Right cardiac atrium (tissue), 5 donors: ENCODE data around the gene EPS8. TPM values are rescaled to one million over a fixed set of nuclear protein-coding genes. Genes with fewer than 3 reads are reported as not detected.

ENCODE experiments used
- ATAC-seq, 2 donors: fragments of 200-7000 bp; cut with Tn5 transposase; one replicate each; pipeline versions ENCODE4 v1.8.0 to v1.9.1; 2020; ENCODE audit warnings: moderate library complexity in 2 of 2, mild to moderate bottlenecking in 1 of 2
- DNase-seq, 3 donors: peaks; one replicate each; pipeline ENCODE4 v3.0.0-alpha.2; 2020
- H3K27ac ChIP-seq: one replicate; pipeline ENCODE4 v1.5.1; 2013; ENCODE audit warnings: mild to moderate bottlenecking, low read length, control low read depth, moderate library complexity
- H3K27me3 ChIP-seq: one replicate; pipeline ENCODE4 v1.6.1; 2013; ENCODE audit not compliant: control insufficient read depth, insufficient read depth
- H3K4me1 ChIP-seq: one replicate; pipeline ENCODE4 v1.6.1; 2013; ENCODE audit warnings: low read length; ENCODE audit not compliant: control insufficient read depth, insufficient read depth
- H3K4me3 ChIP-seq: one replicate; pipeline ENCODE4 v1.5.1; 2013; ENCODE audit warnings: low read length, control low read depth
- H3K9me3 ChIP-seq: one replicate; pipeline ENCODE4 v1.6.1; 2013; ENCODE audit warnings: low read length; ENCODE audit not compliant: control insufficient read depth
- WGBS: extraction: QIAGEN DNeasy Blood & Tissue Kit; methylation state at CpG from one replicate; pipeline ENCODE4 v1.1.7; 2013; 5-methylcytosine and 5-hydroxymethylcytosine counted together
- intact Hi-C, 4 donors: fragments of 100-400 bp; cut with DNase I; formaldehyde crosslinking; loops; one replicate each; pipeline versions ENCODE4 v1.11.0 to v1.14.0; 2022 to 2023
- polyA plus RNA-seq: library from polyadenylated mRNA; stranded (reverse); fragments of 200-250 nt; gene quantifications from one replicate; pipeline ENCODE4 v1.2.3, GENCODE V29; 2013
- total RNA-seq, 4 donors: library from RNA; stranded (reverse); fragmentation: NEBNext Ultra II Directional; extraction: Animal tissue kit (Norgen Biotek cat#: 25700); gene quantifications; one replicate each; pipeline ENCODE4 v1.2.1, GENCODE V29; 2021
- donor health status: healthy with polysubstance abuse.
- donor health status: DM: no; HTN: yes; CAD: no.
- donor health status: DM: no; HTN: no; CAD: no.
- donor health status: DM: no; HTN: yes; CAD: no; lungs with severe emphysema.
- donor health status: DM: yes; HTN: yes; CAD: no.

The EPS8 gene
- total and polyA plus RNA-seq, 5 donors: 18.6 to 39.7 (median 29.8) TPM

GRCh38 chr12:15599266-15600037, 189.7 kb downstream of the EPS8 start:
- DNase-seq (no peak), ATAC-seq (peak; percentile 89 to 93)
- 26% methylated on average over 4 of the region's 4 CpGs for WGBS
- Histone ChIP-seq H3K4me1 (peaks cover 8% of the 10 kb centered on the region), H3K27ac (peak overlapping the region; percentile 45), H3K9me3 (no peaks in the 10 kb centered on the region), H3K4me3 (no peak overlapping the region), H3K27me3 (no peaks in the 10 kb centered on the region)
- intact Hi-C loops: loop anchor here in 2 of 4 donors (10.0 kb wide), 2 partner anchors 45 to 175 kb away; no protein-coding TSS in a partner anchor

- H3K27me3 ChIP-seq: no peaks in the 10 kb centered on the region
- intact Hi-C loops: loop anchor here in 2 of 4 donors (10.0 kb wide), 2 partner anchors 48 to 178 kb away; no protein-coding TSS in a partner anchor
- H3K4me3 ChIP-seq: no peak overlapping the region
- peaks cover 8% of the 10 kb centered on the region for H3K4me1 ChIP-seq
- 61% methylated on average over 5 of the region's 5 CpGs for whole genome bisulfite sequencing
- no peak for DNase-seq
- no peak for ATAC-seq
- H3K27ac ChIP-seq: no peak overlapping the region
- no peaks in the 10 kb centered on the region for H3K9me3 ChIP-seq
These were observed 191.9 kb downstream of the EPS8 start for GRCh38 chr12:15597125-15597830.

- peaks cover 8% of the 10 kb centered on the region for H3K4me1 ChIP-seq
- intact Hi-C loops: loop anchor here in 2 of 4 donors (10.0 kb wide), 2 partner anchors 49 to 179 kb away; no protein-coding TSS in a partner anchor
These were observed 193.0 kb downstream of the EPS8 start for GRCh38 chr12:15596174-15596573.

GRCh38 chr12:15592934-15593333, 196.3 kb downstream of the EPS8 start:
- no peak for ATAC-seq
- Histone ChIP-seq H3K9me3 (no peaks in the 10 kb centered on the region), H3K4me1 (peaks cover 4% of the 10 kb centered on the region), H3K27ac (no peak overlapping the region), H3K4me3 (no peak overlapping the region), H3K27me3 (no peaks in the 10 kb centered on the region)
- DNase-seq: no peak
- WGBS: 68% methylated on average over 4 of the region's 4 CpGs
- intact Hi-C loops: loop anchor here in 3 of 4 donors (5.0 to 10.0 kb wide), 4 partner anchors 52 to 264 kb away; no protein-coding TSS in a partner anchor

More at GRCh38 chr12:15596174-15596573, 193.0 kb downstream of the EPS8 start:
- no peak overlapping the region for H3K4me3 ChIP-seq
- H3K9me3 ChIP-seq: no peaks in the 10 kb centered on the region
- WGBS: 45% methylated on average over 5 of the region's 5 CpGs
- H3K27ac ChIP-seq: no peak overlapping the region
- ATAC-seq (peak in 1 of 2 donors; percentile 17), DNase-seq (no peak)
- no peaks in the 10 kb centered on the region for H3K27me3 ChIP-seq

- Histone ChIP-seq H3K4me3 (no peak overlapping the region), H3K27me3 (no peaks in the 10 kb centered on the region), H3K4me1 (no peaks in the 10 kb centered on the region), H3K9me3 (no peaks in the 10 kb centered on the region), H3K27ac (no peak overlapping the region)
- intact Hi-C loops: loop anchor here (2.0 to 10.0 kb wide), 6 partner anchors 53 to 267 kb away; no protein-coding TSS in a partner anchor
- ATAC-seq: no peak
- no peak for DNase-seq
- WGBS: 84% methylated on average over 5 of the region's 5 CpGs
These were observed 197.4 kb downstream of the EPS8 start for GRCh38 chr12:15591811-15592210.

- Histone ChIP-seq H3K4me3 (peak overlapping the region; percentile 2), H3K27me3 (no peaks in the 10 kb centered on the region), H3K9me3 (no peaks in the 10 kb centered on the region), H3K27ac (no peak overlapping the region), H3K4me1 (no peaks in the 10 kb centered on the region)
- peak; percentile 26 to 60 (median 60) for DNase-seq
- WGBS: 7% methylated on average over 16 of the region's 16 CpGs
- ATAC-seq: peak; percentile 89 to 91
- intact Hi-C loops: loop anchor here (2.0 to 10.0 kb wide), 6 partner anchors 54 to 268 kb away; no protein-coding TSS in a partner anchor
These were observed 198.9 kb downstream of the EPS8 start for GRCh38 chr12:15590180-15590826.

DNA sequence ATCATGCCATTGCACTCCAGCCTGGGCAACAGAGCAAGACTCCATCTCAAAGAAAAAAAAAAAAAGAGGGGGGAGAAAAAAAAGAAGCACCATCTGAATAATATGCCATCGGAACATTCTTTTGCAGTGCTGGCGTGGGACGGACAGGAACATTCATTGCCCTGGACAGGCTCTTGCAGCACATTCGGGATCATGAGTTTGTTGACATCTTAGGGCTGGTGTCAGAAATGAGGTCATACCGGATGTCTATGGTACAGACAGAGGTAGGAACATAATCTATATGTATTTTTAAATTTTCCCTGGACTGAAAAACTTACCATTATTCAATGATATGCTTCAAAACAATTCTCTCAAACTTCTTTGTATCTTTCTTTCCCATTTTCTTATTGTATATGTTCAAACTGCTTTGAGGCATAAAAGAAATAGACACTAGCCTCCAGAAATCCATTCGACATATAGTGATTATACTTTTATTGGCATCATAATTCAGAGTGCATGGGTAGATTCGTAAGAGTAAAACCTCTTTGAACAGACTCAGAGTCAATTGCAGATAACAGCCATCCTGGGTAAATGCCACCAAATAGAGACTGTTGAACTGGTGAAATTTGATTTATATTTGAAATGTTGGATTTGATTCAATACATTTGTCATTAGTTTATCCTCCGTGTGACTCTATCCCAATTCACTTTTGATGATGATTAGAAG, 199.7 kb downstream of the EPS8 start:
- Histone ChIP-seq H3K9me3 (no peaks in the 10 kb centered on the region), H3K27me3 (no peaks in the 10 kb centered on the region), H3K27ac (no peak overlapping the region), H3K4me1 (no peaks in the 10 kb centered on the region), H3K4me3 (no peak overlapping the region)
- DNase-seq: no peak
- WGBS: 70% methylated on average over 8 of the region's 8 CpGs
- ATAC-seq: no peak
- intact Hi-C loops: loop anchor here (2.0 to 10.0 kb wide), 8 partner anchors 55 to 315 kb away; no protein-coding TSS in a partner anchor

DNA sequence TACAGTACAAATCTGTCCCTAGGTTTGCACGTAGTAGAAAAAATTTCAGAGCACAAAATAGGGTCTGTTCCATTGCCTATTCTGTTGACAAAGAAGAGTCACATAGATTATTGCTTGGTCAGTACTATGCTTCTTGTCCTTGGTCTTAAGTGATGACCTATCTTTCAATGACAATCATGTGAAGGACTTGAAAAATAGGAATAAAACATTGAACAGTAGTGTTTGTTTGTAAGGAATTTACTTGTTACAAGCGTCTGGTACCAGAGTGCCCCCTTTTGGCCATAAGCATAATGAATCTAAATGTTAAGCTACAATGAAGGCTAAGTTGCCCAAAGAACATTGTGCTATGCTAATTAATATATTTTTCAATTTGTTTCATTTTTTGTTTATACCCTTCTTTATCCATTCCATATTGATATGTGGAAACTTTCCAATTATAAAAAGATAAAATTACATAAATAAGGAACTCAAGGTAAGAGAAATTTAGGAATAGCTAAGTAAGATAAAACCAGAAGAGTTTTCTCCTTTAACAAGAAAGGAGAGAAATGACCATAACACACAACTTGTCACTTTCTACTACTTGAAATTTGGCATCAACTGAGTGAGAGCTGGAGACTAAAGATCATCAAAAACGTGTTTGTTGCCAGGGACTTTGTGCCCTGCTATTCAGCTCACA, 204.7 kb downstream of the EPS8 start:
- Histone ChIP-seq H3K9me3 (no peaks in the 10 kb centered on the region), H3K27me3 (no peaks in the 10 kb centered on the region), H3K4me3 (no peak overlapping the region), H3K27ac (no peak overlapping the region), H3K4me1 (no peaks in the 10 kb centered on the region)
- ATAC-seq (no peak), DNase-seq (no peak)
- WGBS: 36% methylated on average over 3 of the region's 3 CpGs
- intact Hi-C loops: loop anchor here in 3 of 4 donors (5.0 to 10.0 kb wide), 4 partner anchors 50 to 310 kb away; no protein-coding TSS in a partner anchor

DNA sequence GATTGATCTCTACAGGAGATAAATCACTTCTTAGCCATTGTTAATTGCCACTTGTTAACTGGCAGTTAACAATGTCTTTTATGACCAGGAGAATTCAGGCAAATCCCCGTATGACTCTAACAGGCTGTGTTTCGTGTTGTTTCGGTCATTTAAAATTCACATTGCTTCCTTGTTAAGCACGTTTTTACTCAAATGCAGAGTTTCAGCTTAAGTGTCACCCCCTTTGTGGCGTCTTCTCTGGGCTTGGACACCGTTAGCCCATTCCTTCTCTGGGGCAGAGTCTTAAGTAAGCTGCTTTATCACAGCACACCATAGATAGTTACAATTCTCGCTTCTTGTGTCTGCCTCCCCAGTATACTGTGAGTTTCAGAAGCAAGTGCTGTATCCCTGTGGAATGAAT, 205.4 kb downstream of the EPS8 start:
- intact Hi-C loops: loop anchor here in 3 of 4 donors (5.0 to 10.0 kb wide), 4 partner anchors 49 to 309 kb away; no protein-coding TSS in a partner anchor
- no peaks in the 10 kb centered on the region for H3K27me3 ChIP-seq
- no peak overlapping the region for H3K27ac ChIP-seq
- no peaks in the 10 kb centered on the region for H3K9me3 ChIP-seq
- ATAC-seq (no peak), DNase-seq (no peak)
- H3K4me1 ChIP-seq: no peaks in the 10 kb centered on the region
- 85% methylated on average over 7 of the region's 7 CpGs for WGBS
- H3K4me3 ChIP-seq: no peak overlapping the region

DNA sequence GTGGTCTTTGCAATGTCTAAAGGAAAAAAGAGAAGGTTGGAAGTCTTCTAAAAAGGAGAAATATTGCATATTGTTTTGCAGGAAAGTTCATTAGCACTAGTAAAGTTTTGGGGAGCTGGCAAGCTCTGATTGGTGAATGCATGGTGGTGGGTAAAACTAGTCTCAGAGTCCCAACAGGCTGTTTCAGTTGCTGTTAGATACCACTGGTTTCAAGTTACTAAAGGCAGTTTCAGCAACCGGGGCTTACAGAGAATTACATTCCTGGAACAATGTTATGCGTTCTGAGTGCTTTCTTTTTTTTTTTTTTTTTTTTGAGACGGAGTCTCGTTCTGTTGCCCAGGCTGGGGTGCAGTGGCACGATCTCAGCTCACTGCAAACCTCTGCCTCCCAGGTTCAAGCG, 208.2 kb downstream of the EPS8 start:
- Histone ChIP-seq H3K4me1 (no peaks in the 10 kb centered on the region), H3K4me3 (no peak overlapping the region), H3K27ac (no peak overlapping the region), H3K27me3 (no peaks in the 10 kb centered on the region), H3K9me3 (no peaks in the 10 kb centered on the region)
- intact Hi-C loops: loop anchor here in 3 of 4 donors (5.0 to 10.0 kb wide), 4 partner anchors 46 to 306 kb away; no protein-coding TSS in a partner anchor
- ATAC-seq (no peak), DNase-seq (no peak)
- WGBS: 50% methylated on average over 6 of the region's 6 CpGs
